Measurements from ENCODE around the gene MORN1. TPM values are rescaled to one million over a fixed set of nuclear protein-coding genes. Genes with fewer than 3 reads are reported as not detected.

The MORN1 gene
- total and polyA plus RNA-seq, 9 of the 15 experiments (the other 6 are each of a cell fraction or from before 2014, with no cell fraction given): 0.24 to 9.3 (median 4.2) TPM

DNA sequence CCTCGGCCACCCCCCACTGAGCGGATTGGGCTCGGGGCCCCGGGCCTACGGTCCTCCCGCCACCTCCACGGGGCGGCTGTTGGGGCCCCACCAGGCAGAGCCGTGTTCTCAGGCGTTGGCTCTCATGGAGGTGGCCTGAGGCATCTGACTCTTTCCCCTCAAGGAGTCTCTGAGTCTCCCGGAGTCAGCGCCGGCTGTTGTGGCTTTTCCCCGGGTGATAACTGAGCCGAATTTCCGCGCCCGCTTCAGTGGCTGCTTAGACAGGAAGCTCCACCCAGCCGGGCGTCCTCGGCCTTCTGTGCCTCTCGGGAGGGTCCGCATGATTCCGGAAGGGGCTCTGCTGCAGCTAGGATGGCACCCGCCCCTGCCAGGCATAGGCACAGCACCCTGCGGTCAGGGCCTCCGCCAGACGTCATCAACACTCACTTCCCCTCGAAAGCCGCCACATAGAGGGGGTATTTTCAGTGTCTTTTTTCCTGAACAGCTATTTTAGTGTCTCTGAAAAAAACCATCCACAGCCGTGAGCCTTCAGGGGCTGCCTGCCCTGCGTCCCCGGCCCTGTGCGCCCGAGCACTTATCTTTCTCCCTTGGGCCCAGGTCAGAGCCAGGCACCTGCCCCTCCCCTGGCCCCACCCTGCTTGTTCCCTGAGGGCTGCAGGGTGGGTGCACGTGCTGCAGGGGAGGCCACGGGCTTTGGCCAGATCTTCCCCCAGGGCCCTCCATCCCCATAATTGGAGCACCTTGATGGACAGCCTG is 90.3 kb downstream of the MORN1 start:
- H3K9ac ChIP-seq (ENCODE audit: insufficient read depth in 1 of 2, low read depth in 2 of 2, low read length in 2 of 2): peak overlapping the region in 1 of 2 experiments; percentile 20; a peak in 1 of 4 replicates
- no peak overlapping the region for H3K4me3 ChIP-seq
- no peak for TF ChIP-seq THRA (IDR thresholded peaks at IDR 0.05)
- TF ChIP-seq POLR2G (IDR thresholded peaks at IDR 0.05; ENCODE audit: low read depth, low read length): peak; percentile 25; the same call in 1 of the 2 replicates
- peaks cover 64% of the 10 kb centered on the region for H3K79me2 ChIP-seq (ENCODE audit: control insufficient read depth, insufficient read depth, low read length)
- H3K4me2 ChIP-seq (ENCODE audit: insufficient read depth, low read length): no peak overlapping the region
- ATAC-seq (no peak), DNase-seq (ENCODE audit: extremely low read depth in 1 of 4, low spot score in 3 of 4) (no peak), FAIRE-seq (no peak)
- in situ Hi-C loops (cut with MboI) (no loop called here), intact Hi-C loops (cut with micrococcal nuclease) (no loop called here)
- POLR2A ChIA-PET: interaction anchor here (0.6 kb wide), 1 partner anchor 106 kb away, joined by 3 read pairs; no protein-coding TSS in a partner anchor
- H2AFZ ChIP-seq (ENCODE audit: low read depth, low read length): no peak overlapping the region
- H3K9me3 ChIP-seq (replicated peaks; ENCODE audit: control insufficient read depth, insufficient read depth, low read depth, low read length): no peaks in the 10 kb centered on the region
- H3K27ac ChIP-seq (ENCODE audit: extremely low read depth, low read depth, low read length): no peak overlapping the region
- H3K27me3 ChIP-seq (ENCODE audit: control insufficient read depth in 2 of 2, insufficient read depth in 2 of 2, low read length in 2 of 2): no peaks in the 10 kb centered on the region
- H3K9me1 ChIP-seq (ENCODE audit: control insufficient read depth, insufficient read depth, low read length): no peaks in the 10 kb centered on the region
- peaks cover 0 to 70% of the 10 kb centered on the region in 2 experiments; a peak in 2 of 5 replicates for H3K4me1 ChIP-seq (replicated peaks in 1 of 2; ENCODE audit: control insufficient read depth in 2 of 2, insufficient read depth in 2 of 2, low read length in 2 of 2)
- whole genome bisulfite sequencing (ENCODE audit: insufficient coverage, low coverage, missing lambda C conversion rate): 86% methylated on average over 28 of the region's 37 CpGs
- BruUV-seq (replicated peaks): no TSS peak
- peaks cover 35% of the 10 kb centered on the region; the same call in 2 of the 3 replicates for H3K36me3 ChIP-seq (ENCODE audit: control insufficient read depth, insufficient read depth, low read length)
- H4K20me1 ChIP-seq (replicated peaks; ENCODE audit: control insufficient read depth, insufficient read depth, low read length): peaks cover 26% of the 10 kb centered on the region
- CTCF ChIA-PET (ENCODE audit: low intra/inter-chr PET ratio): no interaction called here

Measured in K562 (cell line).